Neural progenitor cell (in vitro differentiated cells): Measurements from ENCODE around the gene DLL4.

ENCODE experiments used
- CTCF ChIP-seq: fragments of 200-600 bp; sonication (generic); IDR thresholded peaks from 2 replicates; pipeline ENCODE4 v1.5.1; 2017; ENCODE audit warnings: antibody characterized with exemption, mild to moderate bottlenecking
- EZH2 ChIP-seq: fragments of 200-600 bp; sonication (generic); IDR thresholded peaks from 2 replicates; pipeline ENCODE4 v1.6.1; 2017; ENCODE audit warnings: antibody characterized with exemption, mild to moderate bottlenecking, moderate library complexity
- EZH2phosphoT487 ChIP-seq: fragments of 200-600 bp; sonication (generic); IDR thresholded peaks from 2 replicates; pipeline ENCODE4 v1.6.1; 2017; ENCODE audit warnings: antibody characterized with exemption

DNA sequence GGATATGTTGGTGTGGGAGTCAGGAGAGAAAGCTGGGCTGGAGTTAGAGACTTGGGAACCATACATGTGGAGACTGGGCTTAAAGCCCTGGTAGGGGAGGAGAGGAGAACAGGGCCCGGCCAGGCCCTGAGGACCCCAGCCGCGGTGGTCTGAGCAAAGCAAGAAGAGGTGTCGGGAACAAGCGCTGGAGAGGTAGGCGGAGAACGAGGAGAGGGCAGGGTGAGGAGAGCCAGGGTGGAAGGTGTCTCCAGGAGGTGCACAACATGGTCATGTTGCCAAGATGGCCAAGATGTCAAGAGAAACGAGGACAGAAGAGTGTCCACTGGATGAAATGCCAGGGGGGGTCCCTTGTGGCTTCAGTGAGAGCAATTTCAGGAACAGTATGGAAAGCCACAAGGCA lies 29.6 kb downstream of the DLL4 start:
- TF ChIP-seq CTCF (no peak), EZH2 (no peak), EZH2phosphoT487 (no peak)
